Measurements from ENCODE around the gene KRTAP13-3.
A peak's percentile ranks its signal among the peaks of the same experiment; 100 is the strongest.

The KRTAP13-3 gene

GRCh38 chr21:30439975-30440374 is 14.2 kb upstream of the KRTAP13-3 start, which contains the start of gene KRTAP15-1:
TSS of gene KRTAP15-1 (plus strand) at chr21:30440275. CDS start at chr21:30440328, 53 bp downstream.
- H3K27me3 ChIP-seq (ENCODE audit: insufficient read depth, low read length, poor library complexity), result no peaks in the 10 kb centered on the region
- DNase-seq (no peak), ATAC-seq (ENCODE audit: insufficient read depth, low read depth) (no peak)
- no peak within 1 kb of the TSS for H3K9ac ChIP-seq (ENCODE audit: low read depth, low read length)
- TF ChIP-seq EZH2 (IDR thresholded peaks at IDR 0.05; ENCODE audit: borderline replicate concordance, low read depth, low read length, severe bottlenecking) (no peak), CTCF (IDR thresholded peaks at IDR 0.05; ENCODE audit: borderline replicate concordance, extremely low read depth, low read length, poor library complexity, severe bottlenecking) (no peak)
- H3K9me3 ChIP-seq (ENCODE audit: insufficient read depth, low read length, severe bottlenecking), result no peaks in the 10 kb centered on the region
- no peak within 1 kb of the TSS for H3K4me2 ChIP-seq (ENCODE audit: insufficient read depth, low read length)
- H3K27ac ChIP-seq (ENCODE audit: low read length), result no peak within 1 kb of the TSS
- H3K4me3 ChIP-seq (ENCODE audit: low read depth in 1 of 2, low read length in 2 of 2), result no peak within 1 kb of the TSS
- no peaks in the 10 kb centered on the region for H3K4me1 ChIP-seq (ENCODE audit: insufficient read depth, low read length)
- no peak within 1 kb of the TSS for H2AFZ ChIP-seq (ENCODE audit: low read depth, low read length)
- H3K79me2 ChIP-seq (ENCODE audit: insufficient read depth, low read length), result no peaks in the 10 kb centered on the region
- no peaks in the 10 kb centered on the region for H4K20me1 ChIP-seq (ENCODE audit: insufficient read depth, low read length)
- no peaks in the 10 kb centered on the region for H3K36me3 ChIP-seq (ENCODE audit: insufficient read depth, low read length)

- no peak for TF ChIP-seq CTCF (IDR thresholded peaks at IDR 0.05; ENCODE audit: borderline replicate concordance, extremely low read depth, low read length, poor library complexity, severe bottlenecking)
- no peaks in the 10 kb centered on the region for H4K20me1 ChIP-seq (ENCODE audit: insufficient read depth, low read length)
- no peak for ATAC-seq (ENCODE audit: insufficient read depth, low read depth)
Measured at GRCh38 chr21:30437010-30437565, 11.4 kb upstream of the KRTAP13-3 start.

GRCh38 chr21:30434033-30434631 is 8.4 kb upstream of the KRTAP13-3 start:
- Histone ChIP-seq H3K27me3 (ENCODE audit: insufficient read depth, low read length, poor library complexity) (no peaks in the 10 kb centered on the region), H4K20me1 (ENCODE audit: insufficient read depth, low read length) (no peaks in the 10 kb centered on the region), H3K36me3 (ENCODE audit: insufficient read depth, low read length) (no peaks in the 10 kb centered on the region), H3K79me2 (ENCODE audit: insufficient read depth, low read length) (no peaks in the 10 kb centered on the region), H3K27ac (ENCODE audit: low read length) (no peak overlapping the region), H3K4me3 (ENCODE audit: low read depth in 1 of 2, low read length in 2 of 2) (no peak overlapping the region), H3K9me3 (ENCODE audit: insufficient read depth, low read length, severe bottlenecking) (no peaks in the 10 kb centered on the region), H3K9ac (ENCODE audit: low read depth, low read length) (no peak overlapping the region), H3K4me1 (ENCODE audit: insufficient read depth, low read length) (no peaks in the 10 kb centered on the region), H2AFZ (ENCODE audit: low read depth, low read length) (no peak overlapping the region), H3K4me2 (ENCODE audit: insufficient read depth, low read length) (no peak overlapping the region)
- no peak for TF ChIP-seq EZH2 (IDR thresholded peaks at IDR 0.05; ENCODE audit: borderline replicate concordance, low read depth, low read length, severe bottlenecking)
- peak; percentile 80 for TF ChIP-seq CTCF (IDR thresholded peaks at IDR 0.05; ENCODE audit: borderline replicate concordance, extremely low read depth, low read length, poor library complexity, severe bottlenecking)
- DNase-seq, result peak; percentile 35
- peak; percentile 81 for ATAC-seq (ENCODE audit: insufficient read depth, low read depth)

More at GRCh38 chr21:30437010-30437565, 11.4 kb upstream of the KRTAP13-3 start:
- Histone ChIP-seq H3K27me3 (ENCODE audit: insufficient read depth, low read length, poor library complexity) (no peaks in the 10 kb centered on the region), H3K79me2 (ENCODE audit: insufficient read depth, low read length) (no peaks in the 10 kb centered on the region), H3K4me2 (ENCODE audit: insufficient read depth, low read length) (no peak overlapping the region), H3K27ac (ENCODE audit: low read length) (no peak overlapping the region), H3K4me3 (ENCODE audit: low read depth in 1 of 2, low read length in 2 of 2) (no peak overlapping the region), H3K4me1 (ENCODE audit: insufficient read depth, low read length) (no peaks in the 10 kb centered on the region), H3K36me3 (ENCODE audit: insufficient read depth, low read length) (no peaks in the 10 kb centered on the region), H2AFZ (ENCODE audit: low read depth, low read length) (no peak overlapping the region), H3K9ac (ENCODE audit: low read depth, low read length) (no peak overlapping the region), H3K9me3 (ENCODE audit: insufficient read depth, low read length, severe bottlenecking) (no peaks in the 10 kb centered on the region)
- no peak for DNase-seq

Measured in DND-41 (cell line).